Panc1 (cell line): ENCODE data around the gene AP2B1. TPM values are rescaled to one million over a fixed set of nuclear protein-coding genes. Genes with fewer than 3 reads are reported as not detected.

Source experiments
- ATAC-seq: fragments of 200-7000 bp; cut with Tn5 transposase; 2 replicates; pipeline ENCODE4 v1.9.1; 2020; ENCODE audit warnings: mild to moderate bottlenecking, moderate library complexity
- BruUV-seq: library from RNA; stranded (reverse); fragments of 400-500 nt; replicated peaks from 2 replicates; lab custom pipeline; 2021; lab: Mats Ljungman, UMichigan
- CTCF ChIA-PET: fragments of 300-600 bp; sonication (Branson Sonifier 250); formaldehyde crosslinking; loops from one replicate; lab custom pipeline; 2022; ENCODE audit warnings: antibody characterized with exemption; lab: Charles Lee
- POLR2A ChIA-PET: fragments of 300-600 bp; sonication (Branson Sonifier 250); formaldehyde crosslinking; loops from one replicate; lab custom pipeline; 2022; ENCODE audit warnings: antibody characterized with exemption; lab: Charles Lee
- DNase-seq: peaks from one replicate; pipeline ENCODE4 v3.0.0-alpha.2; 2010; ENCODE audit warnings: low read depth, low spot score
- H3K27ac ChIP-seq: 2 replicates; pipeline ENCODE4 v1.5.1; 2011; ENCODE audit warnings: mild to moderate bottlenecking, low read length, inconsistent platforms
- H3K27me3 ChIP-seq: fragments of 200-500 bp; sonication (Bioruptor generic); 2 replicates; pipeline ENCODE4 v1.6.0; 2014; ENCODE audit warnings: low read length, inconsistent platforms; ENCODE audit not compliant: control insufficient read depth, insufficient read depth
- H3K36me3 ChIP-seq: fragments of 200-500 bp; sonication (Bioruptor generic); 2 replicates; pipeline ENCODE4 v1.5.1; 2014; ENCODE audit warnings: inconsistent platforms, mild to moderate bottlenecking, low read length, moderate library complexity; ENCODE audit not compliant: control insufficient read depth, insufficient read depth
- H3K4me1 ChIP-seq: 2 replicates; pipeline ENCODE4 v1.5.1; 2011; ENCODE audit warnings: inconsistent platforms, mild to moderate bottlenecking, low read length, moderate library complexity; ENCODE audit not compliant: control insufficient read depth, insufficient read depth
- H3K4me3 ChIP-seq, 2 experiments: 2 replicates each; pipeline ENCODE4 v1.5.1; 2011 to 2012; ENCODE audit warnings: low read depth in 2 of 2, low read length in 2 of 2, mild to moderate bottlenecking in 2 of 2, inconsistent platforms in 1 of 2, moderate library complexity in 1 of 2
- H3K9me3 ChIP-seq: fragments of 200-500 bp; sonication (Bioruptor generic); 2 replicates; pipeline ENCODE4 v1.5.1; 2014; ENCODE audit warnings: low read depth, mild to moderate bottlenecking, inconsistent platforms, low read length, moderate library complexity; ENCODE audit not compliant: control insufficient read depth, insufficient read depth
- CTCF ChIP-seq: fragments of 450-650 bp; IDR thresholded peaks from 2 replicates; pipeline ENCODE4 v1.5.1; 2017; ENCODE audit warnings: mild to moderate bottlenecking
- POLR2AphosphoS5 ChIP-seq: IDR thresholded peaks from 2 replicates; pipeline ENCODE4 v1.6.1; 2012; ENCODE audit warnings: mild to moderate bottlenecking, low read depth, low read length, moderate library complexity
- SIN3A ChIP-seq: IDR thresholded peaks from 2 replicates; pipeline ENCODE4 v1.6.1; 2012; ENCODE audit warnings: low read depth, mild to moderate bottlenecking, low read length, moderate library complexity, borderline replicate concordance; ENCODE audit not compliant: insufficient read depth
- TCF7L2 ChIP-seq: IDR thresholded peaks from 2 replicates; pipeline ENCODE4 v1.6.1; 2011; ENCODE audit warnings: mild to moderate bottlenecking, low read depth, low read length, inconsistent platforms
- in situ Hi-C: cut with HindIII; loops from 2 replicates; pipeline ENCODE4 v1.10.0; 2016; ENCODE audit warnings: low sequenced_read_pairs, low pct_unique_long_range_greater_than_20kb
- intact Hi-C: fragments of 100-400 bp; cut with micrococcal nuclease; formaldehyde crosslinking; loops from one replicate; pipeline ENCODE4 v1.10.0; 2022; ENCODE audit not compliant: unreplicated experiment
- total RNA-seq: library from RNA; stranded (reverse); gene quantifications from one replicate; pipeline ENCODE4 v1.2.1, GENCODE V29; 2021; ENCODE audit not compliant: unreplicated experiment
- TF ChIP-seq, protein P1 (sequence below), 2 experiments: IDR thresholded peaks; 2 replicates each; pipeline ENCODE4 v1.6.1; 2011 to 2012; ENCODE audit warnings: low read depth in 2 of 2, control low read depth in 1 of 2, low read length in 1 of 2, mild to moderate bottlenecking in 1 of 2, moderate library complexity in 1 of 2; ENCODE audit not compliant: insufficient read depth in 1 of 2

AP2B1 gene
- total RNA-seq, 1 experiment from 2014 or later = 446 TPM

GRCh38 chr17:35773679-35774425 lies 186.7 kb downstream of the AP2B1 start:
- POLR2A ChIA-PET = no interaction called here
- BruUV-seq = no TSS peak
- 0 out of 2 replicates have a peak, but pooled peaks cover 7% of the 10 kb centered on the region for H3K4me1 ChIP-seq
- no peaks in the 10 kb centered on the region for H3K9me3 ChIP-seq
- no peaks in the 10 kb centered on the region for H3K27me3 ChIP-seq
- no peak for DNase-seq
- no peak for ATAC-seq
- CTCF ChIA-PET = interaction anchor here (1.2 kb wide), 1 partner anchor 10 kb away, joined by 4 read pairs; no protein-coding TSS in a partner anchor
- no peaks in the 10 kb centered on the region for H3K36me3 ChIP-seq
- intact Hi-C loops (no loop called here), in situ Hi-C loops (no loop called here)
- no peak for TF ChIP-seq CTCF
- TF ChIP-seq, protein P1, sequence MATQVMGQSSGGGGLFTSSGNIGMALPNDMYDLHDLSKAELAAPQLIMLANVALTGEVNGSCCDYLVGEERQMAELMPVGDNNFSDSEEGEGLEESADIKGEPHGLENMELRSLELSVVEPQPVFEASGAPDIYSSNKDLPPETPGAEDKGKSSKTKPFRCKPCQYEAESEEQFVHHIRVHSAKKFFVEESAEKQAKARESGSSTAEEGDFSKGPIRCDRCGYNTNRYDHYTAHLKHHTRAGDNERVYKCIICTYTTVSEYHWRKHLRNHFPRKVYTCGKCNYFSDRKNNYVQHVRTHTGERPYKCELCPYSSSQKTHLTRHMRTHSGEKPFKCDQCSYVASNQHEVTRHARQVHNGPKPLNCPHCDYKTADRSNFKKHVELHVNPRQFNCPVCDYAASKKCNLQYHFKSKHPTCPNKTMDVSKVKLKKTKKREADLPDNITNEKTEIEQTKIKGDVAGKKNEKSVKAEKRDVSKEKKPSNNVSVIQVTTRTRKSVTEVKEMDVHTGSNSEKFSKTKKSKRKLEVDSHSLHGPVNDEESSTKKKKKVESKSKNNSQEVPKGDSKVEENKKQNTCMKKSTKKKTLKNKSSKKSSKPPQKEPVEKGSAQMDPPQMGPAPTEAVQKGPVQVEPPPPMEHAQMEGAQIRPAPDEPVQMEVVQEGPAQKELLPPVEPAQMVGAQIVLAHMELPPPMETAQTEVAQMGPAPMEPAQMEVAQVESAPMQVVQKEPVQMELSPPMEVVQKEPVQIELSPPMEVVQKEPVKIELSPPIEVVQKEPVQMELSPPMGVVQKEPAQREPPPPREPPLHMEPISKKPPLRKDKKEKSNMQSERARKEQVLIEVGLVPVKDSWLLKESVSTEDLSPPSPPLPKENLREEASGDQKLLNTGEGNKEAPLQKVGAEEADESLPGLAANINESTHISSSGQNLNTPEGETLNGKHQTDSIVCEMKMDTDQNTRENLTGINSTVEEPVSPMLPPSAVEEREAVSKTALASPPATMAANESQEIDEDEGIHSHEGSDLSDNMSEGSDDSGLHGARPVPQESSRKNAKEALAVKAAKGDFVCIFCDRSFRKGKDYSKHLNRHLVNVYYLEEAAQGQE (IDR thresholded peaks at IDR 0.05; ENCODE audit: insufficient read depth in 1 of 2, low read depth in 2 of 2, low read length in 1 of 2) = no peak
- no peak overlapping the region for H3K27ac ChIP-seq
- H3K4me3 ChIP-seq = no peak overlapping the region

DNA sequence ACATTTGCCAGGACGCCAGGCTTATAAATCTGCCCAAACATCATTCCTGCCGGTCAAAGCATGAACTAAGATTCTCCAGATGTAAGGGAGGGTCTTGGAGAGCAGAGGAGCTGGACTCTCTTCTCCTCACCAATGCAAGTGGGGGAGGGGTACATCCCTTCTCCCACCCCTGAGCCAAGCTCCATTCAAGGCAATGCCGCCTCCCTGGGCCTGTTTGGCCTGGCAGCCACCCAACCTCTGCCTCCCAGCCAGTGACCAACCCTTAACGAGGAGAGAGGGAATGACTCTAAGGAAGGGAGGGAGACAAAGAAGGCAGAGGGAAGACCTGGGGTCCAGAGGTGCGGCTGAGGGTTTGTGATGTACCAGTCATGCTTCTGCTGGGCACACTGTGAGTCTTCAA lies 187.4 kb downstream of the AP2B1 start:
- no peak for TF ChIP-seq SIN3A
- no peak for TF ChIP-seq TCF7L2
- TF ChIP-seq, protein P1 (IDR thresholded peaks at IDR 0.05; ENCODE audit: insufficient read depth in 1 of 2, low read depth in 2 of 2, low read length in 1 of 2) = no peak
- no peak for TF ChIP-seq POLR2AphosphoS5
- no peak for TF ChIP-seq CTCF
- Histone ChIP-seq H3K27ac (no peak overlapping the region), H3K9me3 (no peaks in the 10 kb centered on the region), H3K4me3 (no peak overlapping the region), H3K36me3 (no peaks in the 10 kb centered on the region), H3K4me1 (0 out of 2 replicates have a peak, but pooled peaks cover 7% of the 10 kb centered on the region), H3K27me3 (no peaks in the 10 kb centered on the region)
- no TSS peak for BruUV-seq
- DNase-seq (no peak), ATAC-seq (no peak)
- intact Hi-C loops = no loop called here
- ChIA-PET CTCF (interaction anchor here (1.2 kb wide), 1 partner anchor 10 kb away, joined by 4 read pairs; no protein-coding TSS in a partner anchor), POLR2A (interaction anchor here (0.6 kb wide), 1 partner anchor 34 kb away, joined by 3 read pairs; no protein-coding TSS in a partner anchor)
- in situ Hi-C loops = no loop called here
